ENCODE results near the gene ANKRD62.

Gene ANKRD62

GRCh38 chr18:12093520-12094257 lies at the start of gene ANKRD62:
ANKRD62 (plus strand) TSS chr18:12093843; CDS start chr18:12094018, 175 bp downstream.
- no peak for DNase-seq (ENCODE audit: low read depth in 2 of 2)

- DNase-seq (ENCODE audit: low read depth in 2 of 2), result no peak
Measured at GRCh38 chr18:12044591-12044990, 49.1 kb upstream of the ANKRD62 start.

- DNase-seq (ENCODE audit: low read depth in 2 of 2), result no peak
Measured at GRCh38 chr18:12046046-12046750, 47.4 kb upstream of the ANKRD62 start.

- no peak for DNase-seq (ENCODE audit: low read depth in 2 of 2)
Measured at GRCh38 chr18:12046751-12047335, 46.8 kb upstream of the ANKRD62 start.

GRCh38 chr18:12048010-12048826 lies 45.4 kb upstream of the ANKRD62 start:
- no peak for DNase-seq (ENCODE audit: low read depth in 2 of 2)

GRCh38 chr18:12048827-12049175 lies 44.8 kb upstream of the ANKRD62 start:
- no peak for DNase-seq (ENCODE audit: low read depth in 2 of 2)

- no peak for DNase-seq (ENCODE audit: low read depth in 2 of 2)
Measured at GRCh38 chr18:12049978-12050811, 43.4 kb upstream of the ANKRD62 start.

- DNase-seq (ENCODE audit: low read depth in 2 of 2), result no peak
Measured at GRCh38 chr18:12052866-12053265, 40.8 kb upstream of the ANKRD62 start.

GRCh38 chr18:12053289-12053688 lies 40.4 kb upstream of the ANKRD62 start:
- DNase-seq (ENCODE audit: low read depth in 2 of 2), result no peak

GRCh38 chr18:12056034-12056883 lies 37.4 kb upstream of the ANKRD62 start:
- DNase-seq (ENCODE audit: low read depth in 2 of 2), result no peak

- DNase-seq (ENCODE audit: low read depth in 2 of 2), result no peak
Measured at GRCh38 chr18:12056884-12057402, 36.7 kb upstream of the ANKRD62 start.

GRCh38 chr18:12057419-12058039 lies 36.1 kb upstream of the ANKRD62 start:
- DNase-seq (ENCODE audit: low read depth in 2 of 2), result no peak

- DNase-seq (ENCODE audit: low read depth in 2 of 2), result no peak
Measured at GRCh38 chr18:12059334-12060181, 34.1 kb upstream of the ANKRD62 start.

- DNase-seq (ENCODE audit: low read depth in 2 of 2), result no peak
Measured at GRCh38 chr18:12060182-12060870, 33.3 kb upstream of the ANKRD62 start.

- no peak for DNase-seq (ENCODE audit: low read depth in 2 of 2)
Measured at GRCh38 chr18:12061685-12062084, 32.0 kb upstream of the ANKRD62 start.

- DNase-seq (ENCODE audit: low read depth in 2 of 2), result no peak
Measured at GRCh38 chr18:12062974-12063373, 30.7 kb upstream of the ANKRD62 start.

GRCh38 chr18:12064086-12064763 lies 29.4 kb upstream of the ANKRD62 start:
- DNase-seq (ENCODE audit: low read depth in 2 of 2), result no peak

Measured in activated CD4-positive, alpha-beta T cell treated with anti-CD3 and anti-CD28 coated beads for 24 hours (primary cell).